PC-3 (cell line): Measurements from ENCODE around the gene HERC2.

Experiments
- EZH2phosphoT487 ChIP-seq: fragments of 300-600 bp; sonication (generic); IDR thresholded peaks from 2 replicates; pipeline ENCODE4 v1.6.1; 2018; ENCODE audit warnings: mild to moderate bottlenecking, antibody characterized with exemption, low read length, borderline replicate concordance
- TF ChIP-seq, protein P1 (sequence below): fragments of 300-600 bp; sonication (generic); conservative IDR thresholded peaks from 2 replicates; pipeline ENCODE4 v1.5.1; 2017; ENCODE audit warnings: antibody characterized with exemption, low read depth, mild to moderate bottlenecking, low read length

DNA sequence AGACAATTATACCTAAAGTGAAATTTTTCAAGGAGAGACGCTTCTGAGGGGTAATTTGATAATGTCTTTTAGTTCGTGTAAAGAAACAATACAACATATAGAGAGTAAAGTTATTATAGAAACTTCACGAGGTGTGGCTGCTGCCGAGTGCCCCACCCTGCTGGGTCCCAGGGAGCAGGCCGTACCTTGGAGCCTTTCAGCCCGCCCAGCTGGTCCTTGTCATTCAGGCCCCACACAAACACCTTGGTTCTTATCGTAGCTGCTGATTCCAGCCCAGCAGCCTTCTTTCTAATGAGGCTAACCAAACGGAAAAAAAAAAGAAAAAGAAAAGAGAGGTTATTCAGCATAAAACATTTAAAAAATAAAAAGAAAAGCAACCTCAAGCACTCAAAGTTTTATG is 139.8 kb downstream of the HERC2 start:
- TF ChIP-seq, protein P1, sequence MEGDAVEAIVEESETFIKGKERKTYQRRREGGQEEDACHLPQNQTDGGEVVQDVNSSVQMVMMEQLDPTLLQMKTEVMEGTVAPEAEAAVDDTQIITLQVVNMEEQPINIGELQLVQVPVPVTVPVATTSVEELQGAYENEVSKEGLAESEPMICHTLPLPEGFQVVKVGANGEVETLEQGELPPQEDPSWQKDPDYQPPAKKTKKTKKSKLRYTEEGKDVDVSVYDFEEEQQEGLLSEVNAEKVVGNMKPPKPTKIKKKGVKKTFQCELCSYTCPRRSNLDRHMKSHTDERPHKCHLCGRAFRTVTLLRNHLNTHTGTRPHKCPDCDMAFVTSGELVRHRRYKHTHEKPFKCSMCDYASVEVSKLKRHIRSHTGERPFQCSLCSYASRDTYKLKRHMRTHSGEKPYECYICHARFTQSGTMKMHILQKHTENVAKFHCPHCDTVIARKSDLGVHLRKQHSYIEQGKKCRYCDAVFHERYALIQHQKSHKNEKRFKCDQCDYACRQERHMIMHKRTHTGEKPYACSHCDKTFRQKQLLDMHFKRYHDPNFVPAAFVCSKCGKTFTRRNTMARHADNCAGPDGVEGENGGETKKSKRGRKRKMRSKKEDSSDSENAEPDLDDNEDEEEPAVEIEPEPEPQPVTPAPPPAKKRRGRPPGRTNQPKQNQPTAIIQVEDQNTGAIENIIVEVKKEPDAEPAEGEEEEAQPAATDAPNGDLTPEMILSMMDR = no peak
- no peak for TF ChIP-seq EZH2phosphoT487
